ENCODE data around the gene CNOT4. TPM values are rescaled to one million over a fixed set of nuclear protein-coding genes. Genes with fewer than 3 reads are reported as not detected.

The CNOT4 gene
- polyA plus RNA-seq, 2 of the 4 experiments (the other 2 are of a cell fraction) = 10.0 to 16.4 TPM

- ATAC-seq = peak in 1 of 2 experiments; percentile 41; a peak in 1 of 6 replicates
- DNase-seq (ENCODE audit: low read depth in 1 of 2, low spot score in 1 of 2) = peak in 1 of 2 experiments; percentile 18
- peaks cover 2% of the 10 kb centered on the region; the same call in 2 of the 3 replicates for H3K4me1 ChIP-seq
- H3K27ac ChIP-seq = no peak overlapping the region
- no peak for FAIRE-seq
- TF ChIP-seq HEYL (CRISPR knock-in tag; IDR thresholded peaks at IDR 0.05) (no peak), RAD21 (conservative IDR thresholded peaks at IDR 0.05 in 1 of 2, IDR thresholded peaks at IDR 0.05 in 1 of 2) (peak in 1 of 2 experiments; percentile 46; a peak in 2 of 5 replicates), ESRRA (IDR thresholded peaks at IDR 0.05; ENCODE audit: borderline replicate concordance, low read length) (no peak)
- no peak overlapping the region for H3K4me2 ChIP-seq
- ChIA-PET POLR2A (no interaction called here), CTCF (interaction anchor here (0.7 to 2.1 kb wide), 4 partner anchors 35 to 87 kb away, joined by 3 to 8 read pairs (median 5); no protein-coding TSS in a partner anchor)
- no peaks in the 10 kb centered on the region for H3K9me3 ChIP-seq
- no peak overlapping the region for H3K4me3 ChIP-seq
- 47% methylated on average over 5 of the region's 5 CpGs for WGBS (ENCODE audit: missing lambda C conversion rate)
Observed at GRCh38 chr7:135361788-135362187, 148.1 kb downstream of the CNOT4 start.

- Histone ChIP-seq H3K9me3 (no peaks in the 10 kb centered on the region), H3K27ac (no peak overlapping the region), H3K4me1 (peaks cover 8% of the 10 kb centered on the region; the same call in 1 of the 3 replicates), H3K4me2 (no peak overlapping the region), H3K4me3 (no peak overlapping the region)
- POLR2A ChIA-PET = no interaction called here
- DNase-seq (ENCODE audit: low read depth in 1 of 2, low spot score in 1 of 2) (no peak), ATAC-seq (no peak), FAIRE-seq (no peak)
- CTCF ChIA-PET = interaction anchor here (0.6 to 1.1 kb wide), 3 partner anchors 10 to 156 kb away, joined by 3 read pairs; no protein-coding TSS in a partner anchor
- no peak for TF ChIP-seq CTCF (IDR thresholded peaks at IDR 0.05)
- no peak for TF ChIP-seq USF2 (IDR thresholded peaks at IDR 0.05)
- TF ChIP-seq CBX2 (IDR thresholded peaks at IDR 0.05; ENCODE audit: borderline replicate concordance, low read depth) = no peak
- no peak for TF ChIP-seq EHF (CRISPR knock-in tag; IDR thresholded peaks at IDR 0.05)
- TF ChIP-seq ZNF302 (CRISPR knock-in tag; IDR thresholded peaks at IDR 0.05) = no peak
- no peak for TF ChIP-seq MAZ (IDR thresholded peaks at IDR 0.05; ENCODE audit: borderline replicate concordance, low read depth, low read length)
- no peak for TF ChIP-seq POLR2A (IDR thresholded peaks at IDR 0.05; ENCODE audit: low read length)
- no peak for TF ChIP-seq PBX3 (IDR thresholded peaks at IDR 0.05)
- TF ChIP-seq HEYL (CRISPR knock-in tag; IDR thresholded peaks at IDR 0.05) = no peak
- TF ChIP-seq CBX8 (IDR thresholded peaks at IDR 0.05) = no peak
- no peak for TF ChIP-seq RFX5 (IDR thresholded peaks at IDR 0.05)
- no peak for TF ChIP-seq CHD4 (IDR thresholded peaks at IDR 0.05; ENCODE audit: borderline replicate concordance)
- 80% methylated on average over 5 of the region's 5 CpGs for WGBS (ENCODE audit: missing lambda C conversion rate)
Observed at GRCh38 chr7:135359615-135360014, 150.3 kb downstream of the CNOT4 start.

GRCh38 chr7:135355377-135356048, 154.4 kb downstream of the CNOT4 start:
- Histone ChIP-seq H3K27ac (no peak overlapping the region), H3K9me3 (no peaks in the 10 kb centered on the region), H3K4me1 (peaks cover 8% of the 10 kb centered on the region; the same call in 1 of the 3 replicates), H3K4me3 (no peak overlapping the region), H3K4me2 (peak overlapping the region; percentile 31; the same call in 2 of the 3 replicates)
- DNase-seq (ENCODE audit: low read depth in 1 of 2, low spot score in 1 of 2) (peak in 1 of 2 experiments; percentile 37), ATAC-seq (peak in 1 of 2 experiments; percentile 68; a peak in 2 of 6 replicates), FAIRE-seq (no peak)
- CTCF ChIA-PET = interaction anchor here (0.8 to 3.7 kb wide), 6 partner anchors 8 to 207 kb away, joined by 3 to 13 read pairs (median 3); no protein-coding TSS in a partner anchor
- POLR2A ChIA-PET = no interaction called here
- 8% methylated on average over 4 of the region's 4 CpGs for WGBS (ENCODE audit: missing lambda C conversion rate)
- no peak for TF ChIP-seq BCL3 (IDR thresholded peaks at IDR 0.05)
- TF ChIP-seq EP300 (IDR thresholded peaks at IDR 0.05) = no peak
- TF ChIP-seq ZSCAN20 (CRISPR knock-in tag; IDR thresholded peaks at IDR 0.05) = no peak
- no peak for TF ChIP-seq HOXA7 (CRISPR knock-in tag; IDR thresholded peaks at IDR 0.05)
- no peak for TF ChIP-seq RFX5 (IDR thresholded peaks at IDR 0.05)
- no peak for TF ChIP-seq HEYL (CRISPR knock-in tag; IDR thresholded peaks at IDR 0.05)
- TF ChIP-seq HOXB13 (CRISPR knock-in tag; IDR thresholded peaks at IDR 0.05; ENCODE audit: low read depth) = no peak
